SK-N-SH treated with all-trans-retinoic acid at 6 μM for 48 hours (cell line): ENCODE results near the gene WWC2.

Experiments used
- CREB5 ChIP-seq: fragments of 250-450 bp; sonication (Bioruptor Pico); IDR thresholded peaks from 2 replicates; pipeline ENCODE4 v1.5.1; 2020; ENCODE audit warnings: low read depth, mild to moderate bottlenecking, moderate library complexity
- ESRRG ChIP-seq: fragments of 250-450 bp; sonication (Bioruptor Pico); IDR thresholded peaks from 2 replicates; pipeline ENCODE4 v1.6.1; 2021; ENCODE audit warnings: mild to moderate bottlenecking
- ISL1 ChIP-seq: fragments of 250-450 bp; sonication (Bioruptor Pico); IDR thresholded peaks from 2 replicates; pipeline ENCODE4 v2.1.2; 2022; ENCODE audit warnings: mild to moderate bottlenecking, moderate library complexity
- RARB ChIP-seq: fragments of 250-450 bp; sonication (Bioruptor Pico); IDR thresholded peaks from 2 replicates; pipeline ENCODE4 v1.8.0; 2021; ENCODE audit warnings: mild to moderate bottlenecking, moderate library complexity
- SNAI2 ChIP-seq: fragments of 250-450 bp; sonication (Bioruptor Pico); IDR thresholded peaks from 2 replicates; pipeline ENCODE4 v1.5.0; 2020; ENCODE audit warnings: mild to moderate bottlenecking, moderate library complexity
- ZNF70 ChIP-seq: fragments of 450-650 bp; formaldehyde crosslinking; IDR thresholded peaks from 2 replicates; pipeline ENCODE4 v1.5.0; 2020; ENCODE audit warnings: mild to moderate bottlenecking, moderate library complexity
- ZNF8 ChIP-seq: fragments of 450-650 bp; formaldehyde crosslinking; IDR thresholded peaks from 2 replicates; pipeline ENCODE4 v1.5.0; 2020; ENCODE audit warnings: mild to moderate bottlenecking, moderate library complexity

DNA sequence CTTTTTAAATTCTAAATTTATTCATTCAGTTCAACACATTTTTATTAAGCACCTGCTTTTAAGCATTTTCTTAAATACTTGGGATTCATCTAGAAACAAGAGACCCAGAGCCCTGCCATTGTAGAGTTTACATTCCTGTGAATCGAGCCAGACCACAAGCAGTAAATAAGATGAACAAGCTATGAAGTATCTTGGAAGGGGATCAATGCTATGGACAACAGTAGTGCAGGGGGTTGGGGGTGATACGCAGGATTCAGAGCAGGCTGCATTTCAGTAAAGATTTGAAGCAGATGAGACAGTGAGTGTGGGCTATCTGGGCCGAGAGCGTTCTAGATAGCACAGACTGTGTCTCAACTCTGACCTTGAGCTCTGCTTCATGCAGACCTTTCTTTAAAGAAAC lies 185.9 kb downstream of the WWC2 start:
- TF ChIP-seq RARB (CRISPR knock-in tag), result no peak
- no peak for TF ChIP-seq SNAI2
- TF ChIP-seq ZNF8 (CRISPR knock-in tag), result no peak
- TF ChIP-seq ESRRG (CRISPR knock-in tag), result no peak
- no peak for TF ChIP-seq ZNF70
- no peak for TF ChIP-seq ISL1 (CRISPR knock-in tag)
- no peak for TF ChIP-seq CREB5
